Mesenchymal stem cell (in vitro differentiated cells and primary cell): ENCODE measurements around the gene ATG2B.
A peak's percentile ranks its signal among the peaks of the same experiment; 100 is the strongest.

ENCODE experiments used
- DNase-seq: peaks from one replicate; pipeline ENCODE4 v3.0.0-alpha.2; 2013
- H2AFZ ChIP-seq: one replicate; pipeline ENCODE4 v1.6.1; 2013; ENCODE audit warnings: low read depth, mild to moderate bottlenecking, control low read depth, inconsistent platforms, low read length, moderate library complexity
- H2AK5ac ChIP-seq: 2 replicates; pipeline ENCODE4 v1.6.1; 2013; ENCODE audit warnings: low read length, moderate library complexity, mild to moderate bottlenecking, inconsistent platforms; ENCODE audit not compliant: severe bottlenecking
- H2BK120ac ChIP-seq: one replicate; pipeline ENCODE4 v1.6.1; 2013; ENCODE audit warnings: low read depth, mild to moderate bottlenecking, inconsistent platforms, low read length, moderate library complexity
- H2BK12ac ChIP-seq, 2 experiments: one replicate each; pipeline ENCODE4 v1.6.1; 2013; ENCODE audit warnings: inconsistent platforms in 2 of 2, low read length in 2 of 2, mild to moderate bottlenecking in 2 of 2, moderate library complexity in 2 of 2, control low read depth in 1 of 2
- H2BK15ac ChIP-seq: one replicate; pipeline ENCODE4 v1.6.1; 2013; ENCODE audit warnings: mild to moderate bottlenecking, low read depth, inconsistent platforms; ENCODE audit not compliant: poor library complexity, severe bottlenecking
- H2BK5ac ChIP-seq: 2 replicates; pipeline ENCODE4 v1.6.1; 2013; ENCODE audit warnings: low read depth, mild to moderate bottlenecking, low read length, control low read depth, inconsistent platforms; ENCODE audit not compliant: poor library complexity, severe bottlenecking
- H3K14ac ChIP-seq, 2 experiments: one replicate each; pipeline ENCODE4 v1.6.1; 2013; ENCODE audit warnings: inconsistent platforms in 2 of 2, low read length in 2 of 2, control low read depth in 1 of 2, mild to moderate bottlenecking in 1 of 2, moderate library complexity in 1 of 2
- H3K18ac ChIP-seq, 2 experiments: one replicate each; pipeline ENCODE4 v1.6.1; 2013; ENCODE audit warnings: inconsistent platforms in 2 of 2, low read length in 2 of 2, control low read depth in 1 of 2, low read depth in 1 of 2, mild to moderate bottlenecking in 1 of 2
- H3K23ac ChIP-seq, 2 experiments: one replicate each; pipeline ENCODE4 v1.6.1; 2013; ENCODE audit warnings: inconsistent platforms in 2 of 2, low read length in 2 of 2, mild to moderate bottlenecking in 2 of 2, moderate library complexity in 2 of 2, control low read depth in 1 of 2
- H3K27ac ChIP-seq: 2 replicates; pipeline ENCODE4 v1.5.1; 2013; ENCODE audit warnings: mild to moderate bottlenecking, moderate library complexity, low read length, control low read depth, inconsistent platforms; ENCODE audit not compliant: poor library complexity, severe bottlenecking
- H3K27me3 ChIP-seq, 2 experiments: 2 replicates each; pipeline versions ENCODE4 v1.6.1 to v1.7.0; 2013; ENCODE audit warnings: low read length in 2 of 2, mild to moderate bottlenecking in 2 of 2, moderate library complexity in 2 of 2, control low read depth in 1 of 2, inconsistent platforms in 1 of 2; ENCODE audit not compliant: control insufficient read depth in 1 of 2, insufficient read depth in 1 of 2
- H3K36me3 ChIP-seq, 2 experiments: 2 replicates each; pipeline versions ENCODE4 v1.6.1 to v1.7.0; 2013; ENCODE audit warnings: low read length in 2 of 2, control low read depth in 1 of 2, inconsistent platforms in 1 of 2, low read depth in 1 of 2, mild to moderate bottlenecking in 1 of 2; ENCODE audit not compliant: insufficient read depth in 2 of 2, control insufficient read depth in 1 of 2
- H3K4ac ChIP-seq, 2 experiments: one replicate each; pipeline ENCODE4 v1.6.1; 2013; ENCODE audit warnings: inconsistent platforms in 2 of 2, low read length in 2 of 2, mild to moderate bottlenecking in 2 of 2, moderate library complexity in 2 of 2, control low read depth in 1 of 2, low read depth in 1 of 2
- H3K4me1 ChIP-seq: 2 replicates; pipeline ENCODE4 v1.6.1; 2013; ENCODE audit warnings: low read depth, low read length, control low read depth; ENCODE audit not compliant: control insufficient read depth, insufficient read depth
- H3K4me2 ChIP-seq: 2 replicates; pipeline ENCODE4 v1.6.1; 2013; ENCODE audit warnings: low read length, mild to moderate bottlenecking, inconsistent platforms; ENCODE audit not compliant: poor library complexity, severe bottlenecking
- H3K4me3 ChIP-seq, 2 experiments: 2 replicates each; pipeline versions ENCODE4 v1.5.1 to v1.7.0; 2013; ENCODE audit warnings: low read length in 2 of 2, mild to moderate bottlenecking in 2 of 2, control low read depth in 1 of 2, low read depth in 1 of 2; ENCODE audit not compliant: insufficient read depth in 1 of 2
- H3K79me1 ChIP-seq: replicated peaks from 2 replicates; pipeline ENCODE4 v1.6.1; 2013; ENCODE audit warnings: mild to moderate bottlenecking, control low read depth, low read length, inconsistent platforms; ENCODE audit not compliant: poor library complexity, severe bottlenecking
- H3K9ac ChIP-seq: 2 replicates; pipeline ENCODE4 v1.7.0; 2013; ENCODE audit warnings: mild to moderate bottlenecking, low read length, moderate library complexity
- H3K9me3 ChIP-seq: 2 replicates; pipeline ENCODE4 v1.7.0; 2013; ENCODE audit warnings: mild to moderate bottlenecking, low read length; ENCODE audit not compliant: control insufficient read depth
- H4K8ac ChIP-seq: one replicate; pipeline ENCODE4 v1.6.1; 2013; ENCODE audit warnings: inconsistent platforms, mild to moderate bottlenecking, low read length, moderate library complexity
- H4K91ac ChIP-seq: one replicate; pipeline ENCODE4 v1.6.1; 2013; ENCODE audit warnings: mild to moderate bottlenecking, low read length, inconsistent platforms
- WGBS: methylation state at CpG from one replicate; pipeline ENCODE4 v1.1.7; 2013; ENCODE audit warnings: mixed read lengths; 5-methylcytosine and 5-hydroxymethylcytosine counted together

ATG2B gene

DNA sequence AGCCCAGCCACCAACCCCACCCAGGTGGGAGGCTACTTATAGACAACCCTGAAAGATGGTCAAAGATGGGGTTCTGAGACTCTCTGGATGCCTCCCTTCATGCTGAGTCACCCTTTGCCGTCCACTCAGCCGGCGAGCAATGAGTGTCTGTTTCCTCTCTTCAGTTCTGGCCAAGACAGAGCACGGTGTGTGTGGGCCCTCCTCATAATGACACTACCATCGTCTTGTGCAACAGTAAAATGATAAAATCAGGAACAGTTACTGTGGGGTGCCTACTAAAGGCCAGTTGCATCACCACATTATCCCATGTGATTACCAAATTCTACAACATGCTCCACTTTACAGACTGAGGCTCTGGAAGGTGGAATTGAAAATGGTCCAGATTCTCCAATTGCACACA lies 114.1 kb downstream of the ATG2B start:
- Histone ChIP-seq H3K4me1 (peaks cover 32% of the 10 kb centered on the region), H2BK15ac (no peak overlapping the region), H3K14ac (no peak overlapping the region), H3K79me1 (peaks cover 4% of the 10 kb centered on the region), H2AFZ (no peak overlapping the region), H3K9ac (no peak overlapping the region), H2BK120ac (peak overlapping the region; percentile 91), H3K18ac (peak overlapping the region in 1 of 2 experiments; percentile 63), H3K4ac (no peak overlapping the region), H2BK5ac (no peak overlapping the region), H4K91ac (no peak overlapping the region), H3K23ac (no peak overlapping the region), H2AK5ac (peak overlapping the region; percentile 81), H3K9me3 (no peaks in the 10 kb centered on the region), H2BK12ac (peak overlapping the region in 1 of 2 experiments; percentile 75), H3K4me3 (no peak overlapping the region), H3K27ac (no peak overlapping the region), H3K27me3 (no peaks in the 10 kb centered on the region), H3K4me2 (no peak overlapping the region), H3K36me3 (peaks cover 12 to 38% of the 10 kb centered on the region in 2 experiments), H4K8ac (no peak overlapping the region)
- WGBS: 6% methylated on average over 5 of the region's 5 CpGs
- DNase-seq: peak; percentile 93

- H3K23ac ChIP-seq: no peak overlapping the region
- H2BK12ac ChIP-seq: peak overlapping the region; percentile 45 to 94
- no peak overlapping the region for H2BK120ac ChIP-seq
- H3K4me2 ChIP-seq: no peak overlapping the region
- peak overlapping the region; percentile 41 for H4K91ac ChIP-seq
- H3K9ac ChIP-seq: no peak overlapping the region
- WGBS: 91% methylated on average over 6 of the region's 6 CpGs
- peaks cover 17% of the 10 kb centered on the region for H3K4me1 ChIP-seq
- no peak overlapping the region for H3K4me3 ChIP-seq
- H3K4ac ChIP-seq: peak overlapping the region in 1 of 2 experiments; percentile 63
- peak overlapping the region; percentile 37 to 55 for H3K18ac ChIP-seq
- peak overlapping the region; percentile 75 for H3K27ac ChIP-seq
- no peak overlapping the region for H2BK5ac ChIP-seq
- H4K8ac ChIP-seq: peak overlapping the region; percentile 31
- no peak overlapping the region for H3K14ac ChIP-seq
- no peaks in the 10 kb centered on the region for H3K27me3 ChIP-seq
- H2AFZ ChIP-seq: no peak overlapping the region
- peaks cover 16 to 58% of the 10 kb centered on the region in 2 experiments for H3K36me3 ChIP-seq
- H2BK15ac ChIP-seq: no peak overlapping the region
- peak overlapping the region; percentile 94 for H2AK5ac ChIP-seq
- peak; percentile 22 for DNase-seq
- peaks cover 10% of the 10 kb centered on the region for H3K79me1 ChIP-seq
- H3K9me3 ChIP-seq: no peaks in the 10 kb centered on the region
Measured at GRCh38 chr14:96247031-96247430, 116.1 kb downstream of the ATG2B start.

DNA sequence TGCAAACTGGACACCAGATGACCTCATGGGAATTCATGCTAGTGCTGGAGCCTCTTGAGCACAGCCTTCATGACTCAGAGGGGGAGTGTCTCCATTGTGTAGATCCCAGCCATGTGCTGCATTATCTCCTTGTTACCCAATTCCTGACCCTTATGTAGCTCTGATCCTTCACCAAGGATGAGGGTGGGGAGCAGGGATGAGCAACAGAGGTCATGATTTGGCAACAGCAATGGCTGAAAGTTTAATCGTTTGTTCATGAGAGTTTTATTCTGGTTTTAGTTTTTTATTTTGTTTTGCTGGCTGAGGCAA lies 116.6 kb downstream of the ATG2B start:
- Histone ChIP-seq H3K9me3 (no peaks in the 10 kb centered on the region), H2AK5ac (peak overlapping the region; percentile 97), H3K4me3 (no peak overlapping the region), H3K36me3 (peaks cover 19 to 63% of the 10 kb centered on the region in 2 experiments), H3K27ac (peak overlapping the region; percentile 75), H3K14ac (no peak overlapping the region), H2BK5ac (no peak overlapping the region), H2BK12ac (peak overlapping the region; percentile 87 to 94), H4K8ac (no peak overlapping the region), H2BK120ac (no peak overlapping the region), H3K4ac (no peak overlapping the region), H2BK15ac (no peak overlapping the region), H3K23ac (no peak overlapping the region), H2AFZ (no peak overlapping the region), H4K91ac (no peak overlapping the region), H3K79me1 (peaks cover 13% of the 10 kb centered on the region), H3K18ac (peak overlapping the region in 1 of 2 experiments; percentile 46), H3K27me3 (no peaks in the 10 kb centered on the region), H3K4me1 (peaks cover 13% of the 10 kb centered on the region), H3K4me2 (no peak overlapping the region), H3K9ac (no peak overlapping the region)
- 9% methylated on average over 1 of the region's 1 CpG for WGBS
- peak; percentile 99 for DNase-seq

DNA sequence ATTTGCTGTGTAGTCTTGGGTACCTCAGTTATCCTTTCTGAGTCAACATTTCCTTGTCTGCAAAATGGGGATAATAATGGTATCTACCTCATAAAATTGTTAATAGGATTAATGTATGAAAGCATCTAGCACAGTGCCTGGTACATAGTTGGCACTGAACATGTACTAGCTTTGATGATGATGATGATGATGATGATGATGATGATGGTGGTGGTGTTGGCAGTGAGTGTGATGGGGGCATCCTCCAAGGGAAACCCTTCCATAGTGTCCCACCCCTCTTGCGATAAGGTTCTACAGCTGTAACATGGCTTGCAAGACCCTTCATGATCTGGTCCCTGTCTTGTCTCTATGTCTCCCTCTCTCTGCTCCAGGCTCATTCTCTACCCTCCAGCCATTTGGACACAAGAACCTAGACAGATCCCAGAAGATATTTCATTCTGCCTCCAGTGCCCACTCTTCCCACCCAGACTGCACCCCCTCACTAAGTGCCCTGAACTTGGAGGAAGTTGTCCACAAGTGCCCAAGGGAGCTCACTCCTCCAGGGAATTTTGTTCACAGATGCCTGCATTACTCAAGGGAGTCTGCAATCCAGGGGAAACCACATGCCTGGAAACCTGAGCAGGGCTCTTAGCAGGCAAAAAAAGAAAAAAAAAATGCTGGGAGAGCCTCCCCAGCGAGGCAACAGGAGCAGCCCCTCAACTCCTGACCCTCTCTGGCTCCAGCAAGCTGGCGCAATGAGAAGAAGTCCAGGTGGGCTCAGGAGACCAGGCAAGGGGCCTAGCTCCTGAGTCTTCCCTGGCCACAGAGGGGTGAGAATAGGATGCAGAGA lies 117.2 kb downstream of the ATG2B start:
- Histone ChIP-seq H2BK15ac (no peak overlapping the region), H2BK120ac (no peak overlapping the region), H3K27ac (peak overlapping the region; percentile 75), H3K79me1 (peaks cover 16% of the 10 kb centered on the region), H3K4ac (peak overlapping the region; percentile 19 to 40), H3K4me2 (no peak overlapping the region), H4K91ac (peak overlapping the region; percentile 77), H3K18ac (peak overlapping the region; percentile 23 to 88), H4K8ac (peak overlapping the region; percentile 81), H3K4me3 (no peak overlapping the region), H2BK5ac (peak overlapping the region; percentile 74), H2BK12ac (peak overlapping the region; percentile 69 to 87), H2AFZ (no peak overlapping the region), H3K27me3 (no peaks in the 10 kb centered on the region), H3K9ac (no peak overlapping the region), H3K14ac (no peak overlapping the region), H3K4me1 (peaks cover 13% of the 10 kb centered on the region), H3K36me3 (peaks cover 25 to 69% of the 10 kb centered on the region in 2 experiments), H3K9me3 (no peaks in the 10 kb centered on the region), H2AK5ac (peak overlapping the region; percentile 97), H3K23ac (no peak overlapping the region)
- peak; percentile 97 for DNase-seq
- 54% methylated on average over 3 of the region's 3 CpGs for WGBS
